Measurements from ENCODE around the gene GSN. TPM values are rescaled to one million over a fixed set of nuclear protein-coding genes. Genes with fewer than 3 reads are reported as not detected.

The GSN gene
- total and polyA plus RNA-seq, 2 of the 13 experiments (the other 11 are each of a cell fraction or from before 2014, with no cell fraction given): 294 to 307 TPM

GRCh38 chr9:121281614-121282276 is 13.8 kb downstream of the GSN start (continued):
- no peak for TF ChIP-seq ZNF318 (CRISPR knock-in tag; IDR thresholded peaks at IDR 0.05)
- peak; percentile 38; the same call in 1 of the 2 replicates for TF ChIP-seq HDAC1 (CRISPR knock-in tag; IDR thresholded peaks at IDR 0.05)
- peak; percentile 30; the same call in 1 of the 2 replicates for TF ChIP-seq ZNF605 (CRISPR knock-in tag; IDR thresholded peaks at IDR 0.05)
- TF ChIP-seq ZNF746 (CRISPR knock-in tag; IDR thresholded peaks at IDR 0.05): peak; percentile 4; the same call in 1 of the 2 replicates
- no peak for TF ChIP-seq ZNF7 (CRISPR knock-in tag; IDR thresholded peaks at IDR 0.05)
- TF ChIP-seq GZF1 (CRISPR knock-in tag; IDR thresholded peaks at IDR 0.05): no peak
- peak; percentile 58; the same call in 1 of the 2 replicates for TF ChIP-seq CREB1 (IDR thresholded peaks at IDR 0.05)
- TF ChIP-seq CREB1 (CRISPR knock-in tag; IDR thresholded peaks at IDR 0.05): peak; percentile 39; the same call in 1 of the 2 replicates

Measured in HepG2 (cell line).